NB4 (cell line): ENCODE measurements around the gene MEIS1.

Source experiments
- CTCF ChIP-seq: IDR thresholded peaks from one replicate; pipeline ENCODE4 v1.5.1; 2012; ENCODE audit warnings: low read depth, low read length
- POLR2A ChIP-seq: IDR thresholded peaks from 2 replicates; pipeline ENCODE4 v1.6.1; 2011; ENCODE audit warnings: mild to moderate bottlenecking; ENCODE audit not compliant: insufficient read length; ENCODE audit errors: extremely low read depth

- no peak for TF ChIP-seq CTCF
- no peak for TF ChIP-seq POLR2A
Observed at GRCh38 chr2:66541646-66542045, 106.7 kb downstream of the MEIS1 start.
